HL-60/S4 (cell line): Measurements from ENCODE around the gene HSF2BP.
"Not testable (repeated sequence)": the region's sequence is repeated elsewhere in the genome, so short reads cannot be mapped to it uniquely, and the experiment has no call there.

Experiments used
- in situ Hi-C: fragments of 300-500 bp; cut with MboI; formaldehyde crosslinking; loops from 2 replicates; pipeline ENCODE4 v1.14.3; 2022; ENCODE audit warnings: low sequenced_read_pairs

The HSF2BP gene

GRCh38 chr21:43479197-43479596 lies 180.1 kb downstream of the HSF2BP start:
- in situ Hi-C loops, result not testable (repeated sequence)
